HCT116 (cell line): Measurements from ENCODE around the gene SPG7. TPM values are rescaled to one million over a fixed set of nuclear protein-coding genes. Genes with fewer than 3 reads are reported as not detected.

ENCODE experiments used
- ATAC-seq: fragments of 200-7000 bp; cut with Tn5 transposase; 2 replicates; pipeline ENCODE4 v1.9.1; 2020; ENCODE audit warnings: mild to moderate bottlenecking, moderate library complexity
- BruUV-seq: library from RNA; stranded (reverse); fragments of 400-500 nt; replicated peaks from 2 replicates; lab custom pipeline; 2021; lab: Mats Ljungman, UMichigan
- CTCF ChIA-PET: fragments of 300-600 bp; sonication (Branson Sonifier 250); formaldehyde crosslinking; loops from one replicate; lab custom pipeline; 2021; ENCODE audit warnings: antibody characterized with exemption; lab: Charles Lee
- POLR2A ChIA-PET: fragments of 300-600, 350-600 bp; sonication (Branson Sonifier 250); formaldehyde crosslinking; loops from one replicate; lab custom pipeline; 2021; ENCODE audit warnings: antibody characterized with exemption; lab: Charles Lee
- RAD21 ChIA-PET, 2 experiments: fragments of 300-600 bp; sonication (Branson Sonifier 250); formaldehyde crosslinking; loops; one replicate each; lab custom pipeline; 2023; ENCODE audit warnings: low total read pairs in 2 of 2; ENCODE audit not compliant: uncharacterized antibody in 2 of 2, unreplicated experiment in 2 of 2, low non-redundant PET in 1 of 2; lab: Charles Lee
- DNase-seq: peaks from one replicate; pipeline ENCODE4 v3.0.0-alpha.2; 2010; ENCODE audit warnings: low read depth, low spot score
- H2AFZ ChIP-seq: fragments of 200-600 bp; shearing (Covaris generic), sonication (generic); 2 replicates; pipeline ENCODE4 v1.6.1; 2017; ENCODE audit warnings: low read depth, mixed run types, mixed read lengths, antibody characterized with exemption, low read length; ENCODE audit not compliant: poor library complexity, severe bottlenecking
- H3K27ac ChIP-seq: 2 replicates; pipeline ENCODE4 v1.5.1; 2012; ENCODE audit warnings: low read depth, low read length
- H3K27me3 ChIP-seq: fragments of 200-600 bp; sonication (generic); 2 replicates; pipeline ENCODE4 v1.6.1; 2016; ENCODE audit warnings: mixed run types, low read length, mixed read lengths; ENCODE audit not compliant: insufficient read depth
- H3K36me3 ChIP-seq, 2 experiments: fragments of 200-500 bp in 1 of 2; fragments of 200-600 bp in 1 of 2; sonication (Bioruptor generic) in 1 of 2; sonication (generic) in 1 of 2; 2 replicates each; pipeline versions ENCODE4 v1.5.1 to v1.6.1; 2014 to 2016; ENCODE audit warnings: low read length in 2 of 2, inconsistent platforms in 1 of 2, mixed read lengths in 1 of 2, mixed run types in 1 of 2; ENCODE audit not compliant: insufficient read depth in 2 of 2, control insufficient read depth in 1 of 2
- H3K4me1 ChIP-seq, 2 experiments: fragments of 200-600 bp in 1 of 2; sonication (generic) in 1 of 2; 2 replicates each; pipeline versions ENCODE4 v1.5.1 to v1.6.1; 2012 to 2017; ENCODE audit warnings: low read length in 2 of 2, inconsistent platforms in 1 of 2, mild to moderate bottlenecking in 1 of 2, mixed read lengths in 1 of 2, mixed run types in 1 of 2, moderate library complexity in 1 of 2; ENCODE audit not compliant: insufficient read depth in 2 of 2, control insufficient read depth in 1 of 2
- H3K4me2 ChIP-seq: fragments of 200-600 bp; sonication (generic); 2 replicates; pipeline ENCODE4 v1.6.1; 2017; ENCODE audit warnings: mixed run types, low read length, mixed read lengths
- H3K4me3 ChIP-seq, 2 experiments: fragments of 200-600 bp in 1 of 2; sonication (generic) in 1 of 2; replicated peaks in 1 of 2; 2 replicates each; pipeline ENCODE4 v1.5.1; 2011 to 2016; ENCODE audit warnings: low read length in 2 of 2, control low read depth in 1 of 2, low read depth in 1 of 2, mild to moderate bottlenecking in 1 of 2, mixed read lengths in 1 of 2, mixed run types in 1 of 2
- H3K79me2 ChIP-seq: fragments of 200-600 bp; sonication (generic); 2 replicates; pipeline ENCODE4 v1.6.1; 2017; ENCODE audit warnings: mild to moderate bottlenecking, mixed run types, low read length, moderate library complexity, mixed read lengths; ENCODE audit not compliant: insufficient read depth
- H3K9ac ChIP-seq: fragments of 200-600 bp; sonication (generic); 2 replicates; pipeline ENCODE4 v1.6.1; 2016; ENCODE audit warnings: low read length, mixed read lengths
- H3K9me2 ChIP-seq: fragments of 200-600 bp; sonication (generic), shearing (Covaris generic); 2 replicates; pipeline ENCODE4 v1.6.1; 2017; ENCODE audit warnings: mixed run types, mild to moderate bottlenecking, moderate library complexity; ENCODE audit not compliant: insufficient read depth
- H3K9me3 ChIP-seq, 2 experiments: fragments of 200-500 bp in 1 of 2; fragments of 200-600 bp in 1 of 2; sonication (Bioruptor generic) in 1 of 2; sonication (generic) in 1 of 2; 2 replicates each; pipeline ENCODE4 v1.6.1; 2014 to 2017; ENCODE audit warnings: low read length in 2 of 2, mixed read lengths in 2 of 2, inconsistent platforms in 1 of 2, low read depth in 1 of 2, mild to moderate bottlenecking in 1 of 2, mixed run types in 1 of 2, moderate library complexity in 1 of 2; ENCODE audit not compliant: control insufficient read depth in 1 of 2, insufficient read depth in 1 of 2
- H4K20me1 ChIP-seq: fragments of 200-600 bp; sonication (generic), shearing (Covaris generic); 2 replicates; pipeline ENCODE4 v1.6.1; 2017; ENCODE audit warnings: mixed run types, mild to moderate bottlenecking, moderate library complexity; ENCODE audit not compliant: insufficient read depth
- CEBPB ChIP-seq: IDR thresholded peaks from 2 replicates; pipeline ENCODE4 v1.6.1; 2012; ENCODE audit warnings: low read depth
- CTCF ChIP-seq, 3 experiments: fragments of 200-600 bp in 1 of 3; sonication (generic) in 1 of 3; IDR thresholded peaks in 2 of 3; conservative IDR thresholded peaks in 1 of 3; 2 replicates each; pipeline ENCODE4 v1.5.1; 2012 to 2017; ENCODE audit warnings: low read depth in 2 of 3, low read length in 2 of 3, antibody characterized with exemption in 1 of 3, borderline replicate concordance in 1 of 3, control low read depth in 1 of 3, mild to moderate bottlenecking in 1 of 3, mixed read lengths in 1 of 3, mixed run types in 1 of 3, moderate library complexity in 1 of 3; ENCODE audit not compliant: insufficient read depth in 1 of 3
- EGR1 ChIP-seq: IDR thresholded peaks from 2 replicates; pipeline ENCODE4 v1.6.1; 2012; ENCODE audit warnings: low read depth
- ELF1 ChIP-seq: IDR thresholded peaks from 2 replicates; pipeline ENCODE4 v1.6.1; 2012; ENCODE audit warnings: low read depth, borderline replicate concordance
- EZH2 ChIP-seq: fragments of 200-600 bp; sonication (generic); IDR thresholded peaks from 2 replicates; pipeline ENCODE4 v1.6.1; 2017; ENCODE audit warnings: antibody characterized with exemption, mixed run types
- FOSL1 ChIP-seq: IDR thresholded peaks from 2 replicates; pipeline ENCODE4 v1.6.1; 2012; ENCODE audit warnings: low read depth
- JUND ChIP-seq: IDR thresholded peaks from 2 replicates; pipeline ENCODE4 v1.6.1; 2012
- POLR2A ChIP-seq: IDR thresholded peaks from 2 replicates; pipeline ENCODE4 v1.7.0; 2011; ENCODE audit warnings: borderline replicate concordance; ENCODE audit not compliant: insufficient read depth, insufficient read length; ENCODE audit errors: extremely low read depth
- RAD21 ChIP-seq: IDR thresholded peaks from 2 replicates; pipeline ENCODE4 v1.6.1; 2012; ENCODE audit warnings: low read depth, mild to moderate bottlenecking
- SIN3A ChIP-seq: IDR thresholded peaks from 2 replicates; pipeline ENCODE4 v1.6.1; 2012; ENCODE audit warnings: low read depth
- SP1 ChIP-seq: IDR thresholded peaks from 2 replicates; pipeline ENCODE4 v1.6.1; 2012; ENCODE audit warnings: low read depth
- SRF ChIP-seq: IDR thresholded peaks from 2 replicates; pipeline ENCODE4 v1.6.1; 2012; ENCODE audit warnings: low read depth
- TCF7L2 ChIP-seq: IDR thresholded peaks from 2 replicates; pipeline ENCODE4 v1.7.0; 2011; ENCODE audit warnings: borderline replicate concordance, inconsistent platforms; ENCODE audit not compliant: insufficient read depth, insufficient read length; ENCODE audit errors: extremely low read depth
- YY1 ChIP-seq: IDR thresholded peaks from 2 replicates; pipeline ENCODE4 v1.6.1; 2011; ENCODE audit warnings: low read length, low read depth, moderate library complexity, mild to moderate bottlenecking; ENCODE audit not compliant: insufficient replicate concordance; ENCODE audit errors: extremely low read depth
- ZBTB33 ChIP-seq: IDR thresholded peaks from 2 replicates; pipeline ENCODE4 v1.6.1; 2011; ENCODE audit warnings: mild to moderate bottlenecking, low read length, moderate library complexity; ENCODE audit not compliant: insufficient replicate concordance; ENCODE audit errors: extremely low read depth
- intact Hi-C: fragments of 100-400 bp; cut with micrococcal nuclease; formaldehyde crosslinking; loops from 2 replicates; pipeline ENCODE4 v1.10.0; 2022
- total RNA-seq: library from RNA; stranded (reverse); gene quantifications from one replicate; pipeline ENCODE4 v1.2.1, GENCODE V29; 2021; ENCODE audit not compliant: unreplicated experiment
- TF ChIP-seq, protein P1 (sequence below): IDR thresholded peaks from 2 replicates; pipeline ENCODE4 v1.6.1; 2012

Gene SPG7
- total RNA-seq, 1 experiment from 2014 or later, result 116 TPM

DNA sequence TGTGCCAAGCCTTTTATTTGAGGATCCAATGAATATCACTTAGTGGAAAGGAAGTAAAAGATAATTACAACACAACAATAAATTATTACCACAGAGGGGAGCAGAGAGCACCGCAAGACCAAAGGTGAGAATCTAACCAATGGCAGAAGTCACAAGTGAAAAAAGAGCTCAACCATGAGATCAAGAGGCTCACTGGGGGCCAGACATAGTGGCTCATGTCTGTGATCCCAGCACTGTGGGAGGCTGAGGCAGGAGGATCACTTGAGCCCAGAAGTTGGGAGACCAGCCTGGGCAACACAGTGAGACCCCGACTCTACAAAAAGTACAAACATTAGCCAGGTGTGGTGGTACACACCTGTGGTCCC, 35.5 kb upstream of the SPG7 start:
- RAD21 ChIA-PET, result no interaction called here
- no peaks in the 10 kb centered on the region for H3K27me3 ChIP-seq
- intact Hi-C loops, result no loop called here
- POLR2A ChIA-PET, result no interaction called here
- ATAC-seq (no peak), DNase-seq (no peak)
- H3K79me2 ChIP-seq, result peaks cover 100% of the 10 kb centered on the region
- H3K9ac ChIP-seq, result no peak overlapping the region
- H3K27ac ChIP-seq, result no peak overlapping the region
- TF ChIP-seq FOSL1, result no peak
- no peak for TF ChIP-seq JUND
- TF ChIP-seq CEBPB, result no peak
- TF ChIP-seq SRF, result no peak
- no peak for TF ChIP-seq ELF1
- TF ChIP-seq, protein P1, sequence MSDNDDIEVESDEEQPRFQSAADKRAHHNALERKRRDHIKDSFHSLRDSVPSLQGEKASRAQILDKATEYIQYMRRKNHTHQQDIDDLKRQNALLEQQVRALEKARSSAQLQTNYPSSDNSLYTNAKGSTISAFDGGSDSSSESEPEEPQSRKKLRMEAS, result no peak
- TF ChIP-seq ZBTB33, result no peak
- no peak for TF ChIP-seq YY1
- TF ChIP-seq POLR2A, result no peak
- TF ChIP-seq TCF7L2, result no peak
- no peak for TF ChIP-seq EZH2
- no peak for TF ChIP-seq RAD21
- TF ChIP-seq CTCF (IDR thresholded peaks at IDR 0.05 in 2 of 3, conservative IDR thresholded peaks at IDR 0.05 in 1 of 3; ENCODE audit: borderline replicate concordance in 1 of 3, insufficient read depth in 1 of 3, low read depth in 2 of 3, low read length in 2 of 3), result no peak
- no peak for TF ChIP-seq SP1
- no peak for TF ChIP-seq EGR1
- TF ChIP-seq SIN3A, result no peak
- H2AFZ ChIP-seq, result no peak overlapping the region
- no peak overlapping the region for H3K4me3 ChIP-seq
- no peaks in the 10 kb centered on the region for H3K9me3 ChIP-seq
- no peaks in the 10 kb centered on the region for H3K36me3 ChIP-seq
- no peaks in the 10 kb centered on the region for H3K9me2 ChIP-seq
- peaks cover 56 to 69% of the 10 kb centered on the region in 2 experiments for H3K4me1 ChIP-seq
- no TSS peak for BruUV-seq
- no peak overlapping the region for H3K4me2 ChIP-seq
- CTCF ChIA-PET, result no interaction called here
- H4K20me1 ChIP-seq, result peaks cover 70% of the 10 kb centered on the region; the same call in 1 of the 2 replicates
